DMS 273 (cell line): ENCODE measurements around the gene APBA3.

ENCODE experiments used
- DNase-seq: peaks from one replicate; lab custom pipeline; 2025; ENCODE audit not compliant: unreplicated experiment; lab: John Stamatoyannopoulos, UW

Gene APBA3

DNA sequence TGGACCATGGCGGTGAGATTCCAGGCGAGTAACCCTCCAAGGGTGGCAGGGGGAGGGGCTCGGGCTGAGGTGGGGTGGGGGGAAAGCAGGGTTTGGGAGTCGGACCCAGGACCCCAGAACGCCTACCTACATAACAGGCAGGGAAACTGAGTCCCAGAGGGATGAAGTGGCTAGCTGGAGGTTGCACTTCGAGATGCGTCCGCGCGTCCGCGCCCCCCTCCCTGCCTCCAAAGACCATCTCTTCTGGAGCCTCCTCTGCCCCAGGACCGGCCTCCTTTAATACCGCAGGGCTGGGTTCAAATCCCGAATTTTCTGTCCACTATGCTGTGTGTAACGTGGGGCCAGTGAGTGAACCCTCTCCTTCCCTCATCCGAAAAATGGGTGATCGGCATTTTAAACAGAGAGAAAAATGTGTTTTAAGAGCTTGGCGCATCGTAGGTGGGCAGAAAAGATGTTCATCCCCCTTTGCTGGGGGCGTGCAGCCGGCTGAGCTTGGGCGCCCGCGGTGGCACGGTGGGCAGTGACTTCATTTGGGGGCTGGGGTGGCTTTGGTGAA lies 39.5 kb downstream of the APBA3 start:
- DNase-seq: no peak

DNA sequence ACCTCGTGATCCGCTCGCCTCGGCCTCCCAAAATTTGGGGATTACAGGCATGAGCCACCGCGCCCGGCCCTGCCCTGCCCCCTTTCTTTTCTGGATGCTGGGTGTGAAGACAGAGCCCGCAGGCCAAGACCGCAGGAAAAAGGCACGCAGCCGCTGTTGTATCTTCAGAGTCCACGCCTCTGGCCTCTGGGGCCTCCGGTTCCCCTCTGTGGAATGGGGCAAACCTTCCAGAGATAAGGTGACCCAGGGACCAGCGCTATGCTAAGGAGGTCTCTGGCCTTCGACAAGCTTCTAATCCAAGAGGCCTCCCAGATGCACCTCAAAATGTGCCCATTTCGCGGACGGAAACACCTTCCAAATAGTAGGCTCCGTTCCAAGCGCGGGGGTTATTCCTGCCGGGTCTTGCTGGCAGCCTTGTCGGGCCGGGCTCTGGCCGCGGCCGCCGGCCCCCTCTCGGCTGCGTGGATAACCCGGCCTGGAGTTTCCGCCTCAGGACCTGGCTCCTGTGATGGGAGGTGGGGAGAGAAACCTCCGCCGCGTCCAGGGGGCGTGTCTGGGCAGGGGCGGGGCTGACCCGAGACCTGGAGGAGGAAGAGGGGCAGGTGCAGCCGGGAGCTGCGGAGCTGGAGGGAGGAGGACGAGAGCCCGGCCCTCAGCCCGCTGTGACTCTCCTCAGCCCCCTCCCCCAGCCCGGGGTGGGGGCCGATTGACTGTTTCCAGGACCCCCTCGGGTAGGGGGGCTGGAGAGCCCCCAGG lies 40.2 kb downstream of the APBA3 start:
- DNase-seq: peak; percentile 96

DNA sequence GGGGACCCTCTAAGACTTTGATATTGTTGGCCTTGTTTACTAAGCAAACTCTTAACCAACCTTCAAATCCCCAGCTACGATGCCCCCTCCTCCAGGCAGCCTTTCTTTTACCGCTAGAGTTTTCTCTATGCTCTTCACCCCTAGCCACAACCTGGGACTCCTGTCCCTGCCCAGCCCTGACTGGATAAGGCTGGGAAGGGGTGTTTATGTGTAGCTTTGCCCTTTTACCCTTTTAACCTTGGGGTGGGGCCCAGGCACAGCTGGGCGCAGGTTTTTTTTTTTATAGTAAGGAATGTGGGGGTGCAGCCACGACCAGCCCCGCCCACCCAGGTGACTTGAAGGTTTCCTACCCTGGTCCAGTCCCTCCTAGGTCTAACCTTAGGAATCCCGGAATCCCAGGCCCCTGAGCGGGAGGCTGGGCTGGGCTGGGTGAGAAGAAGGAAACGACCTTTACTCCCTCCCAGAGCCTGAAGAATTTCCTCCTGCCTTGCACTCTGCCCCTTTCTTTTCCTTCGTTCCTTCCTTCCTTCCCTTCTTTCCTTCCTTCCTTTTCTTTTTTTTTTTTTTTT lies 41.1 kb downstream of the APBA3 start:
- DNase-seq: no peak

DNA sequence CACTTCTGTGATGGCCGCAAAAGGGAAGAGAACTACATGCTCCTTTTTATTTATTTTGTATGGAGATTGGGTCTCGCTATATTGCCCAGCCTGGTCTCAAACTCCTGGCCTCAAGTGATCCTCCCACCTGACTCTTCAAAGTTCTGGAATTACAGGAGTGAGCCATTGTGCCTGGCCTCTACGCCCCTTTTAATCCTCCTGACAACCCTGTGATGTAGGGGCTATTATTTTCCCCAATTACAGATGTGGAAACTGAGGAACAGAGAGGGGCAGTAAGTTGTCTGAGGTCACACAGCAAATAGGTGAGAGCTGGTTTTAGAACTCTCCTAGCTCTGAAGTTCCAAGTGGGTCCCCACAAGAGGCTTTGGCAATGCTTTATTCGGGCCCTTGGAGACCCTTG lies 41.6 kb downstream of the APBA3 start:
- no peak for DNase-seq

DNA sequence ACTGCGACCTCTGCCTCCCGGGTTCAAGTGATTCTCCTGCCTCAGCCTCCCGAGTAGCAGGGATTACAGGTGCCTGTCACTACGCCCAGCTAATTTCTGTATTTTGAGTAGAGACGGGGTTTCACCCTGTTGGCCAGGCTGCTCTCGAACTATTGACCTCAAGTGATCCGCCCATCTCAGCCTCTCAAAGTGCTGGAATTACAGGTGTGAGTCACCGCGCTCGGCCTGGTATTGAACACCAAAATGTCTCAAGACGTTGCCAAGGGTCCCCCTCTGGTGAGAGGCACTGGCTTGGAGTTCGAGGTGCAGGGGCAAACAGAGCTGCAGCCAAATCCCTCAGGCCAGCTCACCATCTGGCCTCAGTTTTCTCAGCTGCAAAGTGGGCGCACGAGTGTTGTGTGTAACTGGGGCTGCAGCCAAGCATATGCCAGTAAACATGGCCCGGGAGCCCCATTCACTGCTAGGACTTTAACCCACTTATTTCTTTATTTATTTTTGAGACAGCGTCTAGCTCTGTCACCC lies 45.3 kb downstream of the APBA3 start:
- DNase-seq: no peak

DNA sequence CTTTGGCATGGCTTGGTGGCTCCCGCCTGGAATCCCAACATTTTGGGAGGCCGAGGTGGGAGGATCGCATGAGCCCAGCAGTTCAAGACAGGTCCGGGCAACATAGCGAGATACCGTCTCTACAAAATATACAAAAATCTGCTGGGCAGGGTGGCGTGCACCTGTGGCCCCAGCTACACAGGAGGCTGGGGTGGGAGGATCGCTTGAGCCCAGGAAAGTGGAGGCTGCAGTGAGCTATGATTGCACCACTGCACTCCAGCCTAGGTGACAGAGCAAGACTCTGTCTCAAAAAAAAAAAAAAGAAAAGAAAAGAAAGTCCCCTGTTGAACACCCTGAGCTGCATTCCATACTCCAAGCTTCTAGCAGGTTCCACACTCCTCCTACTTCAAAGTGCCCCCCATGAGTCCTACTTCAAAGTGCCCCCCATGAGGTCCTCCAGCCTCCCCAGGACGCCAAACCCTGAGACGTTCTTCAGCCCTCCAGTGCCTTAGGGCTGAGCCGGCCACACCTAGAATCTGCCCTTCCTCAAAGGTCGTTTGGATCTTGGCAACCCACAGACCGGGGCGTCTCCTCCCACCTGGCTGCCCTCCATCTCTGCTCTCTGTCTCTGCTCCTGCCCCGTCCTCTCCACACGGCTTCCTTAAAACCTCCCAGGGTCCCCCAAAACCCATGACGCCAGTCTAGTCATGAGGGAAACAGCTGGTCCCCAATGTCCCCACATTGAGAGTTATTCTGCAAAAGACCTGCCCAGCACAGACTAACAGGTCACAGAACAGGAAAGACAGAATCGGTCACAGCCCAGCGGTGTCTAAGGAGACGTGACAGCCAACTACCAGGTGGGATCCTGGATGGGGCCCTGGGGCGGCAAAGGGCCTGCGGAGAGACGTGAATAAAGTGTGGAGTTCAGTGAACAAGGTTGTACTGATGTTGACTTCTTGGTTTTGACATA lies 48.6 kb downstream of the APBA3 start:
- no peak for DNase-seq

DNA sequence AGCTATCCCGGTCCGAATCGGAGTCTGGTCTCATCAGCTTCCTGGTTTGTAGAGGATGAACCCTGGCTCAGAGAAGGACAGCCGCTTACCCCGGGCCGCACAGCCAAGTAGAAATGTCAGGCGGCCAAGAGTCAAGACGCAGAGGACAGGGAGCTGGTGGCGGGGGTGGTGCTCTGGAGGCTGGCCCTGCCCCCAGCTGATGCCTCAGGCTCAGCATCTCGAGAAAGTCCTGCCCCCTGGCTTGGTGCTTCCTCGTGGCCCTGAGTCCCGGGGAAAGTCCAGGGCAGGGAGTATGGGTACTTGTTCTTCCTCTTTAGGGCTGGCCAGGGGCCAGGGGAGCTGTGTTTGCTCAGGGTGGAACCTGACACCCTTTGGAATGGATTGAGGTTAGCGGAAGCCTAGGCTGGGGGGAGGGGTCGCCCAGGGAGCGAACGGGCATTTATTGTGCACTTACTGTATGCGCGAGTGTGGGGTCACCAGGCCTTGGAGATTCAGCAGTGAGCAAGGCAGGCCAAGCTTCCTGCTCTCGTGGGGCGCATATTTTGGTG lies 51.2 kb downstream of the APBA3 start:
- DNase-seq: peak; percentile 84

DNA sequence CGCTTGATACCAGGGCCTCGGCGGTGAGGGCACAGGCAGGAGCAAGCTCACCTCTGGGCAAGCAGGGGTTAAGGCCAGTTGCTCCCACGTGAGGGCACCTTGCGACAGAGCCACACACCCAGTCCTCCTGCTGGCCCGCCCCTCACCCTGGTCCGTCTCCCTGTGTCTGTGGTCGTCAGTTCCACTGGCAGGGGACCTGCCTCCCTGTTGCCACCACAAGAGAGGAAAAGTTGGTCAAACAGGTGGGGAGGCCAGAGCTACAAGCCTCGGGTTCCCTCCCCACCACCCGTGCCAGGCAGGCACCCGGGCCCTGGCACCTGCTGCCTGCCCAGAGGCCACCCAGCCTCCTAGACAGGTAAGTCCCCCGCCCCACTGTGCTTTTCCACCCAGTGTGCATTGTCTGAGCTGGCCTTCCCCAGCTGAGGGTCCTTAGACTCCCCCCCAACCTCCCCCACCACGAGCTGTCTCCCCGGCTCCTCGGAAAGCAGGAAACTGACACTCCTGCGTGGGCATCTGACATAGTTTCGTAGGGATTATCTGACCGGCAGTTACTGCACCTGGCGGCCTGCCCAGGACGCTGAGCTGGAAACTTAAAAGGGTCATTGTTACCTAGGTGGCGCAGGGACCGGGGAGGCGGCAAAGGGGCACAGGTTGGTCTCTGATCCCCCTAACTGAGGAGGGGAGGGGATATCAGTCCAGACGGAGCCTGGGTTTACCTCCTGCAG lies 53.1 kb downstream of the APBA3 start, which contains the start of gene TJP3:
Gene TJP3, plus strand, starts transcription at position 178 of the 725 bp plus-strand sequence. CDS start 20,049 bp downstream, outside the sequence.
- DNase-seq: peak; percentile 44

DNA sequence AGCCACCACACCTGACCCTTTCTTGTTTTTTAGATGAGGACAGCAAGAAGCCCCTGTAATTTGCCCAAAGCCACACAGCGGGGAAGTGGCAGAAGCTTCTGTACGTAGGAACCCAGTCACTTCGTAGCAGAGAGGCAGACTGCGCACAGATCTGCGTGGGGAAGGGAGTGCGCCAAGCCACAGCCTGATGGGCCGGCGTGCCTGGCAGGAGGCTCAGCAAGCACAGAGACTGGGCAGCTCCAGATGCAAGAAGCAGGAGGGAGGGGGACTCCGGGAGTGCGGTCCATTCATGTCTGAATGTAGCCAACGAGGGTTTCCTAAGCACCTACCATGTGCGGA lies 53.7 kb downstream of the APBA3 start:
- DNase-seq: no peak

DNA sequence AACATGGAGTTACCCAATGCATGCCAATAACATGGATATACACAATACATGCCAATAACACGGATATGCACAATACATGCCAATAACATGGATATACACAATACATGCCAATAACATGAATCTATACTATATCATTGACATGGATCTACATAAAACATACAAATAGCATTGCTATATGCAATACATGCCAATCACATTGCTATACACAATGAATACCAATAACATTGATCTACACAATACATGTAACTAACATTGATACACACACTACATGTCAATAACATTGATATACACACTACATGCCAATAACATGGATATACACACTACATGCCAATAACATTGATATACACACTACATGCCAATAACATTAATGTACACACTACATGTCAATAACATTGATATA lies 60.3 kb downstream of the APBA3 start:
- no peak for DNase-seq
